Activated CD4-positive, CD25-positive, alpha-beta regulatory T cell treated with anti-CD3 and anti-CD28 coated beads, Interleukin-2, amount 50 U/mL, for 72 hours (primary cell): ENCODE data around the gene RDH13.
"Not testable (repeated sequence)": the region's sequence is repeated elsewhere in the genome, so short reads cannot be mapped to it uniquely, and the experiment has no call there.

ENCODE experiments used
- DNase-seq: peaks from one replicate; pipeline ENCODE4 v3.0.0; 2021

The RDH13 gene

GRCh38 chr19:55075371-55075998, 12.5 kb upstream of the RDH13 start, which contains the start of gene EPS8L1:
TSS of gene EPS8L1 (plus strand) at chr19:55075869. CDS start at chr19:55076445, 576 bp downstream.
- no peak for DNase-seq

- DNase-seq = no peak
These were observed 9.0 kb upstream of the RDH13 start for GRCh38 chr19:55071913-55072312.

DNA sequence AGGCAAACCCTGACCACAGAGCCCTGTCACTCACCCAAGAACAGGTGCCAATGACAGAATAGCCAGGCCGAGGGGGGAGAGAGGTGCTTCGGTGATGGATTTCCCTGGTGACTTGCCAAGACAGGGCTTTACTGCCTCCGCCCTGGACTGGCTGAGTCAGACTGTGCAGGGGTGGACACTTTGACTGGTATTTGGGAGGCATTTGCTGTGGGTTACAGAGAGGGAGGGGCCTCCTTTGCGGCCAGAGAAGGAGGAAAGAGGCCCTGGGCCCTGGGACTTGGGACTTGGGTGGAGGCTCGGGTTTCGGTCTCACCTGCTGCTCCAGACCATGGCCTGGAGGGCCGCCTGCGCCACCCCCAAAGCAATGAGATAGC, 8.2 kb upstream of the RDH13 start:
- DNase-seq = no peak

DNA sequence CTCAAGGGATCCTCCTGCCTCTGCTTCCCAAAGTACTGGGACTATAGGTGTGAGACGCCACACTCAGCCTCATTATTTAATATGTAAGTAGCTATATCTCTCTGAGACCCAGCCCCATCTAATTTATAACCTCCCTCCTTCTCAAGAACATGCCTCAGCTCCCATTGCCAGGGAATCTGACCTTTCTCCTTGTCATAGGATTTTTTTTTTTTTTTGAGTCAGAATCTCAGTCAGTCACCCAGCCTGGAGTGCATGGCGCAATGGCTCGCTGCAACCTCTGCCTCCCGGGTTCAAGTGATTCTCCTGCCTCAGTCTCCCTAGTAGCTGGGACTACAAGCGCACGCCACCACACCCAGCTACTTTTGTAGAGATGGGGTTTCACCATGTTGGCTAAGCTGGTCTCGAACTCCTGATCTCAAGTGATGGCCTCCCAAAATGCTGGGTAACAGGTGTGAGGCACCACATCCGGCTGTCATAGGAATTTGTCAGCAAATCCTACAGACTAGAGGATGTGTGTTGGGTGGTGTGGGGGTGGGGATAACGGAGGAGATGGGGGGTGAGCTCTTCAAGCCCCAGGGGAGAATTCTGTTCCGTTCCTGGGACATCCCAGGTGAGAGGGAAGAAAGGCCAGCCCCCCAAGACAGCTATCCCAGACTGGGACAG, 7.6 kb upstream of the RDH13 start:
- DNase-seq = no peak

DNA sequence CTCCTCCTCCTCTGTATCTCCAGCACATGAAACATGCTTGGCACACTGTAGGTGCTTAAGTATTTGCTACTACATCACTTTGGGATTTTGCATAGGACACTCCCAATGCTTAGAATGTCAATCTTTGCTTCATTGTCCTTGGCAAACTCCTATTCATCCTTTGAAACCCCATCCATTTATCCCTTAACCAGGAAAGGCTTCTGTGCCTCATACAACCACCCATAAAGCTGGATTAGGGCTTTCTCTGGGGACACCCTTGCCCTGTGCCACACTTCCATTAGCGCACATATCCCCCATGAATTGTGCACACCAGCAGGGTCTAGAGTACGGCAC, 6.9 kb upstream of the RDH13 start:
- DNase-seq = no peak

DNA sequence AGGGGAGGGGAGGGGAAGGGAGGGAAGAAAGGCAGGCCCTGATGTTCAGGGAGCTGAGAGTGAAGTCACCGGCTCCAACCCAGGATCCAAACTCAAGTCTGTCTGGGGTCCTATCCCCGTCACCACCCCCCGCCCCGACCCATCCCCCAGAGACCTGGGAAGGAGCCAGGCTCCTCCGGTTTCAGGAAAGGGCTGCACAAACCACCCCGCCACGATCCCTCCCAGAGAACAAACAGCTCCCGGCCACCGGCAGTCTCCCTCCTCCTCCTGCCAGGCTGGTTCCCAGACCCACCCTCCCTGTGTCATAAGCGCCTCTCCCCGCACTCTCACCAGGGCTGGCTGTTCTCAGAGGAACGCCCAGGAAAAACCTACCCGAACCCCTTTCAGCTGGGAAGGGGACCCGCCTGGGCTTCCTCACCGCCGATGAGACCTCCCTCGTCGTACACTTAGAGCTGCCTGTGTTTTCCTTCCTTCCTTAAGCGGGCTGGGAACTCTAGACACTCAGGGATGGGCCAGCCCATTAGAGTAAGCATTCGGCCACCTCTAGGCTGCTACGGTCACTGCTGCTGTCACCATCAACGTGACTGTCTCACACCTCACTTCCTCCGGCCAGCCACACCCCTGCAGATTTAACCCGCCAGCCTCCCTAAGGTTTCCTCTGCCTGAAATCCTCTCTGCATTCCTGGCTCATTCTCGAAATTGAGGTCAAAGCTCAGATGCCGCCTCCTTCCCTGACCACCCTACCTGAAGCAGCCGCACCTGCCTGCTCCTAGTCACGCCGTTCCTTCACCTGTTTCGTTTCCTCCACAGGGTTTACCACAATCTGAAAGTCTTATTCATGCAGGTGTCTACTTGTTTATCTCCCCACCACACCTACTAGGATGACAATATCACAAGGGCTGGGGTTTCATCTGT, 6.3 kb upstream of the RDH13 start:
- no peak for DNase-seq

DNA sequence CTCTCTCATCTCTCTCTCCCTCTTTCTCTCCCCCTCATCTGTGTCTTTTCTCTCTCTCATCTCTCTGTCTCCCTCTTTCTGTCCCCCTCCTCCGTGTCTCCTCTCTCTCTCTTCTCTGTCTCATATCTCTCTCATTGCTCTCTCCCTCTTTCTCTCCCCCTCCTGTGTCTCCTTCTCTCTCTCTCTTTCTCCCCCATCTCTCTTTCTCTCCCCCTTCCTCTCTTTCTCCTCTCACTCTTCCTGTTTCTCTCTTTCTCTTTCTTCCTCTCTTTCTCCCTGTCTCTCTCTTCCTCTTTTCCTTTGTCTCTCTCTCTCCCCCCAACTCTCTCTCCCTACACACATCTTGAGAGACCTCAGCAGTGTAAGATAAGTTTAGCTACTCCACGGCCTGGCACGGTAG, 4.9 kb upstream of the RDH13 start:
- no peak for DNase-seq

DNA sequence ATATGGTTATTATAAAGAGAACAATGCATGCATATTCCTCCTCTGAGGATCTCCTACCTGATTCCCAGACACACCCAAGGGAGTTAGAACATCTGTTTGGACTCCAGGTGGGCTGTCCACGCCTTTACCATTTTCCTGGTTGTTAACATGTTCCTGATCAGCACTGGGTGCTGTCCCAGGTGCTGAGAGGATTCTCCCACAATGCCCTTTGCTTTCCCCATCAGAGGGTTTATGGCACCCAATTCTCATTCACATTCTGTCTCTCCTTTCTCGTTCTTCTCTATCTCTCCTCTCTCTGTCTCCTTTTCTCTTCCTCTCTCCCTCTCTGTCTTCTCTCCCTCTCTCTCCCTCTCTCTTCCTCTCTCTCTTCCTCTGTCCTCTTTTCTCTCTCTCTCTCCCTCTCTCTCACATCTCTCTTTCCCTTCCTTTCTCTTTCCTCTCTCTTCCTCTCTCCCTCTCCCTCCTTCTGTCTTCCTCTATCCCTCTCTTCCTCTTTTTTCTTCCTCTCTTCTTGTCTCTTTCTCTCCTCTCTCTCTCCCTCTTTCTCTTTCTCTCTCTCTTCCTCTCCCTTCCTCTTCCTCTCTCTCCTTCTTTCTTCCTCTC, 3.3 kb upstream of the RDH13 start:
- no peak for DNase-seq

DNA sequence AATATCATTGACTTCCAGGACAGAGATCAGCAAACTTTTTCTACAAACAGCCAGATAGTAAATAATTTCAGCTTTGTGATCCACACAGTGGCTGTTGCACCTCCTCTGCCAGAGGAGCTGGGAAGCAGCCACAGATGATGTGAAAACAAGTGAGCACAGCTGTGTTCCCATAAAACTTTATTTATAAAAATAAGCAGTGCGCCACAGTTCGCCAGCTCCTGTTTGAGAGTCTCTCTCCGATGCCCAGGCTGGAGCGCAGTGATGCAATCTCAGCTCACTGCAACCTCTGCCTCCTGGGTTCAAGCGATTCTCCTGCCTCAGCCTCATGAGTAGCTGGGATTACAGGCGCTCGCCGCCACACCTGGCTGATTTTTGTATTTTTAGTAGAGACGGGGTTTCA, 2.6 kb upstream of the RDH13 start:
- not testable (repeated sequence) for DNase-seq

DNA sequence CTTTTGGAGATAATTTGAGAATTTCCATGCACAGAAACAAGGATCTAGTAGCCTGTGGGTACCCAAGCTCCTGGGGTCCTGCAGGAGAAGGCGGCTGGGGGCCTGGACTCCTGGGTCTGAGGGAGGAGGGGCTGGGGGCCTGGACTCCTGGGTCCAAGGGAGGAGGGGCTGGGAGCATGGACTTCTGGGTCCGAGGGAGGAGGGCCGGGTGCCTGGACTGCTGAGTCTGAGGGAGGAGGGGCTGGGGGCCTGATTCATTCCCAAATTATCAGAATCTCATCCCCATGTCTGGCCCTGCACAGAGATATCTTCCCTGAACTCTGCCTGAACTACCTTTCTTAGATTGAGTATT, 520 bp upstream of the RDH13 start:
- no peak for DNase-seq

DNA sequence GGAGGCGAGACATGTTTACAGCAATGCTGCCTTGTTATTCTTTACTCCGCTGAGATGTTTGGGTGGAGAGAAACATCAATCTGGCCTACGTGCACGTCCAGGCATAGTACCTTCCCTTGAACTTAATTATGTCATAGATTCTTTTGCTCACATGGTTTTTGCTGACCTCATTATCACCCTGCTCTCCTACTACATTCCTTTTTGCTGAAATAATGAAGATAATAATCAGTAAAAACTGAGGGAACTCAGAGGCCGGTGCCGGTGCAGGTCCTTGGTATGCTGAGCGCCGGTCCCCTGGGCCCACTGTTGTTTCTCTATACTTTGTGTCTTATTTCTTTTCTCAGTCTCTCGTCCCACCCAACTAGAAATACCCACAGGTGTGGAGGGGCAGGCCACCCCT, 2.7 kb downstream of the RDH13 start:
- not testable (repeated sequence) for DNase-seq

- DNase-seq = no peak
These were observed 4.0 kb downstream of the RDH13 start for GRCh38 chr19:55058781-55059610.

- DNase-seq = no peak
These were observed 6.1 kb downstream of the RDH13 start for GRCh38 chr19:55056827-55057226.

DNA sequence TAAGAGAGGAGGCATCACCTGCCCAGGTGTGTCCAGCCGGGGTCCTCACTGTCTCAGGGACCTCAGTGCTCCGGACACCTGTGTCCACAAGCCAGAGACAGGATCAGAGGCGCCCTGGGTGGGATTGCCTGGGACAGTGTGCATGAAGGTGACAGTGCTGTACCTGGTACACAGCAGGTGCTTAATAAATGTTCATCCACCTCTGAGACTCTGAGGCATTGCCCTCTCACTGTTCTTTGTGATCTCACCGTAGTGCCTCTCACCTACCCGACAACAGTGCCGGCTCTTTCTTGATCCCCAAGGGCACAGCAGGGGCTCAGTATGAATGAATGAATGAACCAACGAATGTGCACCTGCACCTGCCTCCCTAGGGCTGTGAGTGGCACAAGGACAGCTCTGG, 9.2 kb downstream of the RDH13 start:
- no peak for DNase-seq

DNA sequence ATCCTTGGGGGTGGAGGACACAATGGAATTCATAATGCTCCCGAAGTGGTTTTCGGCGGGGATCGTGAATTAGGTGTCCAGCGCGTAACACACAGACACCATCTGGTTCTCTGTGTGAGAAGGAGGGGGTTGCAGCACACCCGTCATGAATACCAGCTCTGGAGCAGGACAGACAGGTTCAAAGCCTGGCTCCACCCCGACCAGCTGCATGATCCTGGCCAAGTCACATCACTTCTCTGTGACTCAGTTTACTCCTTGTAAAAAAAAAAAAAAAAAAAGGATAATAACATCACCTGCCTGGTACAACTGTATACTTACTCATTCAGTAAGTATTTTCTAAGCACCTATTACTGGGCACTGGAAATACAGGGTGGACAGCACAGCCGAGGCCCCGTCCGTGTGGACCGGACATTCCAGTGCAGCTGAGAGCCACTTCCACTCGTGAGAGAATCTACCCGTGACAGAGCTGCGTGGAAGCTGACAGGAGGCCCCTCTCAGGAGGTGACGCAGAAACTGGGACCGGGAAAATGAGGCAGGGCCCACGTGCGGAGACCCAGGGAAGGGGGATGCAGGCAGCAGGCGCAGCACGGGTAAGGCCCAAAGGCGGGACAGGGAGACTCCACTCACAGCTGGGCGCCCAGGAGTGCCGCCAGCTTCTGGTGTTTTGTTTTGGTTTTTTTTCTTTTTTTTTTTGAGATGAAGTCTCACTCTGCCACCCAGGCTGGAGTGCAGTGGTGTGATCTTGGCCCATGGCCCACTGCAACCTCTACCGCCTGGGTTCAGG, 12.0 kb downstream of the RDH13 start:
- DNase-seq = no peak

DNA sequence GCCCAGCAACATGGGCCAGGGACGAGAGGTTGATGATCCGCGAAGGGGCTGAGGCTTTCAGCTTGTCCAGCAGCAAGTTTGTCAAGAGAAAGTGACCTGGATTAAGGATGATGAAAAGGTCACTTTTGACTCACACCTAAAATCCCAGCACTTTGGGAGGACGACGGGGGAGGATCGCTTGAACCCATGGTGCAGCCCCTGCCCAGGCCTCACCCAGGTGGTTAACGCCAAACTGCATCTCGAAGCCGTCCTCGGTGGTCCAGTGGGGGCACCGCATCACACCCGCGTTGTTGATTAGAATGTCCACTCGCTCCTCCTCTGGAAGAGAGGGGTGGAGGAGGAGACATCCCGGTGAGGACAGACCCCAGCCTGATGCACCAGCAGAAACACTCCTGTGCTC, 14.5 kb downstream of the RDH13 start:
- no peak for DNase-seq

GRCh38 chr19:55047951-55048350, 15.0 kb downstream of the RDH13 start:
- DNase-seq = no peak

DNA sequence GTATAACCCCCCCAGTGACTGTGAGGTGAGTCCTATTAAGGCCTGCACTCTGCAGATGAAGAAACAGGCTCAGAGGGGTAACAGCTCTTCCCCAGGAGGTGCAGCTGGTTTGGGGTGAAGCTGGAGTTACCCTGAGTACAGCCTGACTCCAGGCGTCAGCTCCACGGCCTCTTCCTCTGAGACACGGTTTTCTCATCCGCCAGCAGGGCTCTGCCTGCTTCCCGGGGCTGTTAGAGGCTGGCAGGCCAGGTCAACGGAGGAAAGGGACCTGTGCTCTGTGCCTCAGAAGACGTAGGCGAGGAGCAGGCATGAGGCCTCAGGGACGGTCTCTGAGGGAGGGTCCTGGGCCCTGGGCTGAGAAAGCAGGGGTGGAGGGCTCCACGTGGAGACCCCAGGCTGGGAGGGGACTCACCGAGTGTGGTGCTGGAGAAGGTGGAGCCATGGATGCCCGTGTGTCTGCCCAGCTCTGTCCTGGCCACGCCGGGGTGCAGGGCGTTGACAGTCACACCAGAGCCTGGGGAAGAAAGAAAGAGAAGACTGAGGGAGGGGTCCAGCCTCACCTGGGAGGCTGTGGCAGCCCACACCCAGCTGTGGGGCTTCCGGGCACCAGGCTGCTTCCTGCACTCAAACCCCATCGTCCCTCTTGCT, 15.8 kb downstream of the RDH13 start:
- DNase-seq = no peak

DNA sequence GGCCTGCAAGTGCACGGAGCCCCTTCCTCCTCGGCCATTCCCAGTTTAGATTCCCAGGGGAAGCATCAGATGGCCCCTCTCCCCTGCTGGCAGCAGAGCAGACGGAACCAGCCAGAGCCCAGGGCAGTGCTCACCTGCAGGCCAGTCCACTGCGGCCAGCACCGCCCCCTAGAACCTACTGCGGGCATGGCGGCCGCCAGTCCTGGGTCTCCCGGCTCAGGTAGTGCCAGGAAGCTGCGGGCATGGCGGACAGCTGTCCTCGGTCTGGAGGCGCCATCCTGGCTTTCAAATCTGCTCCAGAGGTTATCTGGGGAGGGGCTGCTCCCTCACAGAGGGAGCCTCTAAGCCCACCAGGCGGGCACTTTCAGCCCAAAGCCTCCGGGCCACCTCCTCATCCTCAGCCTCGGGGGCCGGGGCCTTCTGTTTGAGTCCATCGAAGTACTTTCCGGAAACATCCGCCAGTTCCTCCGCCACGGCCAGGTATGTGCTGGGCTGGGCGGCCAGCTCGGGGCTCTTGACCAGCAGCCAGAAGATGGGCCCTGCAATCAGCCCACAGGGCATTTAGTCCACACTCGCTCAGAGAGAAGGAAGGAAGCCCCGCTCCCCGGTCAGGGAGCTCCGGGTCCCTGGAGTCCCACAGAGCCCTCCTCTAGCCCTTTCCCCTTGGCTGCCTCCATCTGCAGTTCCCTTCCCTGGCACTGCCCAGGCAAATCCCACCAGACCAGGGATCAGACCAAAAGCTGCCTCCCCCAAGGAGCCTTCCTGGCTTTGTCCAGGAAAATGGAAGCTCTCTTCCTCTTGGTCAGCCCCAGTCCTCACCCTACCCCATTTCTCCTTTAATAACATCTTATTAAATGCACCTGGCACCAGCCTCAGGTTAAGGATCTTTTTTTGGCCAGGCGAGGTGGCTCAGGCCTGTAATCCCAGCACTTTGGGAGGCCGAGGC, 17.9 kb downstream of the RDH13 start:
- DNase-seq = no peak

GRCh38 chr19:55044286-55044685, 18.7 kb downstream of the RDH13 start:
- DNase-seq = no peak
